NCI-H345 treated with DMSO at 0.1 percent for 48 hours (cell line): ENCODE measurements around the gene HNRNPUL2.

Experiments used
- DNase-seq: peaks from one replicate; lab custom pipeline; 2025; ENCODE audit not compliant: unreplicated experiment; lab: John Stamatoyannopoulos, UW

Gene HNRNPUL2

DNA sequence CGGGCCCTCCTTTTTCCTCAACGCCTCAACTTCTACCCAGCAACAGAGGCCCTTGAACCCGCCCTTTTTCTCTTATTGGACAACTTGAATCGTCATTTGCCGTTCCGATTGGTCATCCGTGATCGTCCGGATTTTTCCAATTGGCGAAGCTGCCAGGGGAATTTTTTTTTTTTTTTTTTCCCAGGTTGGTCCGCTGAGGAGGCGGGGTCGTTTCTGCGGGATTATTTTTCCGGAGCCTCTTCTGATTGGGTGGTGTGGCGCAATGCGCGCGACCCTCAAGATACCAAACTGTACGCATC lies 564 bp upstream of the HNRNPUL2 start:
- DNase-seq = peak; percentile 97

DNA sequence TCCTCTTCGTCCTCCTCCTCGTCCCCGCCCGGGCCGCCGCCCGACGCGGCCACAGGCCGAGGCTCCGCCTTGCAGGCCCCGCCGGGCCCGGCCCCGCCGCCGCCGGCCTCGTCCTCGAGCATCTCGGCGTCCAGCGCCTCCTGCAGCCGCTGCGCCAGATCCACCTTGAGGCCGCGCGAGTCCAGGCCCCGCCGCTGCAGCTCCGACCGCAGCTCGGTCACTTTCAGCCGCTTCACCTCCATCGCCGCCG lies 417 bp downstream of the HNRNPUL2 start:
- no peak for DNase-seq

DNA sequence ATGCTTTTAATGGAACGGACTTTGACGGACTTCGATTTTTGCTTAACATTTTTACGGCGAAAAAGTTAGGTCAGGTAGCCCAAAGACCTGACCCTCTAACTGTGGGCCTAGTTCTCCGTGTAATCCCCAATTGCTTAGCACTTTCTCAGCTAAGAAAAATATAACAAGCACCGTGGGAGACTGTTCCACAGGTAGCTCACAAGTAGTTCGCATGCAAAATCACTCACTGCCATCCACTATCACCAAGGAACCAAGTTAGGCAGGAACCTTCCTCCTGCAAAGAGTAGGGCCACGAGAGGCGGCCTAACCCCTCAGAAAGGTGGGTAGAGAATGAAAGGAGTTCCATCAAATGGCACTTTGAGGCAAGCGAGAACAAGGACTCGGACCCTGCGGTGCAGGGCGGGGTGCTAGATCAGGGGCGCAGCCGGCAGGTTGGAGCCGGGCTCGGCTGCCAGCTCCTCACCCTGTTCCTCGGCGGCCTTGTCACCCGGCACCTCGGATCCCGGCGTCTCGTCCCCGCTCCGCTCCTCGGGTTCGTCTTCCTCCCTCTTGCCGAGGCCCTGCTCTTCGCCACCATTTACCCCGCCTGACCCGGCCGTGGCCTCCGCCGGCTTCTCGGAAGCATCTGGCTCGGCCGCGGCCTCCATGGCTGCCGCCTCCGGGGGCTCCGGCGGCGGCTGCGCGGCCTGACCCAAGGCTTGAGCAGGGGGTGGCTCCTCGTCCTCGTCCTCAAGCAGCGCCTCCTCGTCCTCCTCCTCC lies 922 bp downstream of the HNRNPUL2 start:
- DNase-seq = no peak

- DNase-seq = no peak
Measured at GRCh38 chr11:62725646-62726045, 1.6 kb downstream of the HNRNPUL2 start.

DNA sequence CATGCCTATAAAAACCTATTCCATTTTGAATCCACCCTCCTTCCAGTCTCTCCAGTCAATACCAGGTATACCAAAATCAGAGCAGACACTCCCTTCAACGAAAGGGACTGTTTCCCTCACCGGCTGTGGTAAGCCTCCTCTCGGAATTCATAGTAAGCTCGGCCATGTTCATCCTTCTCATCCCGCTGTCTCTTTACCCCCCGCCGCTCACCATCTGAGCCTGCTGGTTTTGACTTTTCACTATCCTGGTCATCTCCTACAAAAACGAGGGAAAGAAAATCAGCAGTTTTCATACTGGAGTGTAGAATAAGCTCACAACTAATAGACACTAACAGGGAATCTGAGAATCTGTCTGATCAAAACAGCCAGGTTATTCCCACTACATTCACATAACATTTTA lies 3.1 kb downstream of the HNRNPUL2 start:
- DNase-seq = no peak

- no peak for DNase-seq
Measured at GRCh38 chr11:62721994-62722393, 5.3 kb downstream of the HNRNPUL2 start.

DNA sequence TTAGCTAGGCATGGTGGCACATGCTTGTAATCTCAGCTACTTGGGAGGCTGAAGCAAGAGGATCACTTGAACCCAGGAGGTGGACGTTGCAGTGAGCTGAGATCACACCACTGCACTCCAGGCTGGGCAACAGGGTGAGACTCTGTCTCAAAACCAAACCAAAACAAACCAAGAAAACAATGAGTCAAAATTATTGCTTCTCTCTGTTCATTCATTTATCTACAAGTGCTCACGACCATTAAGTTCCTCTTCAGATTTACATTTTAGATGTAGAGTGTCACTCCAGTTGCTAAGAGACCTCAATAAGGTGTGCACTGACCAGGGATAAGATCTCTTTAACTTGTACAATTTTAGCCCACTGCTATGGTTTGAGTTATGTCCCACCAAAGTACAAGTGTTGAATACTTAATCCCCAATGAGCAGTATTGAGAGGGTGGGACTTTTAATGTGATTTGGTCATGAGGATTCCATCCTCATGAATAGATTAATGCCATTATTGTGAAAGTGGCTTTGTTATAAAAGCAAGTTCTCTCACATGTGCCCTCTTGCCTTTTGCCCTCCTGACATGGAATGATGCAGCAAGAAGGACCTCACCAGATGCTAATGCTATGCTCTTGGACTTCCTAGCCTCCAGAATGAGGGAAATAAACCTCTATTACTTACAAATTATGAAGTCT lies 7.8 kb downstream of the HNRNPUL2 start:
- no peak for DNase-seq

DNA sequence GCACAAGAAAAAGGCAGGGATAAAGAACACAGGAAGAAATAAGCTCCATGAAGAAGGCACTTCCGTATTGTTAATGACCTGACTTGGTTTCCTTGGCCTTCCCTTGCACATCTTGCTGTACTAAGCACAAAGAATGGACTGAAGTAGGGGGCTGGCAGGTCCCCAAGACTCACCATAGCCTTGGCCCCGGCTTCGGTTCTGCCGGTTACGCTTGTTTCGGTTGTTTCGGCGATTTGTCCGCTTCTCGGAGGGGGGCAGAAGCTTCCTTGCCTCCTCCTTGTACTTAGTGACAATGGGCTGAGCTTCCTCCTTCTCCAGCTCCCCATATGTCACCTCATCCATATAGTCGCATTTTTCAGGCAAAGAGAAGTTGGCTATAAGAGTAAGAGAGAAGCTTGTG lies 10.4 kb downstream of the HNRNPUL2 start:
- no peak for DNase-seq

DNA sequence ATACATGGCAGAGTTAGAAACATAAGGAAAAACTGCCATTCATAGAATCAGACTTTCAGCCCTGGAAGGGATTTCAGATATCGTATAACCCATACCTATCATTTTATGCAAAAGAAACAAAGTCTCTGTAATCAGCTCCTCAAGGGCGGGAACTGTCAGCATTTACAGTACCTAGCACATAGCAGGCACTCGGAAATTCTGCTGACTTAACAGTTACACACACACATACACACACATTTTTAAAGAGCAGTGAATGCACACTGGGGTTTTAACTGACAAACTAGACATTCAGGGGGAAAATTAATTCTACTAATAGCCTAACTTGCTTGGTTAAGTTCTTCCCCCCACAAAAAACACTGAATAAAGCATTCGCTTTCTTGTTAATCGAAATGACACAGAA lies 11.1 kb downstream of the HNRNPUL2 start:
- no peak for DNase-seq

DNA sequence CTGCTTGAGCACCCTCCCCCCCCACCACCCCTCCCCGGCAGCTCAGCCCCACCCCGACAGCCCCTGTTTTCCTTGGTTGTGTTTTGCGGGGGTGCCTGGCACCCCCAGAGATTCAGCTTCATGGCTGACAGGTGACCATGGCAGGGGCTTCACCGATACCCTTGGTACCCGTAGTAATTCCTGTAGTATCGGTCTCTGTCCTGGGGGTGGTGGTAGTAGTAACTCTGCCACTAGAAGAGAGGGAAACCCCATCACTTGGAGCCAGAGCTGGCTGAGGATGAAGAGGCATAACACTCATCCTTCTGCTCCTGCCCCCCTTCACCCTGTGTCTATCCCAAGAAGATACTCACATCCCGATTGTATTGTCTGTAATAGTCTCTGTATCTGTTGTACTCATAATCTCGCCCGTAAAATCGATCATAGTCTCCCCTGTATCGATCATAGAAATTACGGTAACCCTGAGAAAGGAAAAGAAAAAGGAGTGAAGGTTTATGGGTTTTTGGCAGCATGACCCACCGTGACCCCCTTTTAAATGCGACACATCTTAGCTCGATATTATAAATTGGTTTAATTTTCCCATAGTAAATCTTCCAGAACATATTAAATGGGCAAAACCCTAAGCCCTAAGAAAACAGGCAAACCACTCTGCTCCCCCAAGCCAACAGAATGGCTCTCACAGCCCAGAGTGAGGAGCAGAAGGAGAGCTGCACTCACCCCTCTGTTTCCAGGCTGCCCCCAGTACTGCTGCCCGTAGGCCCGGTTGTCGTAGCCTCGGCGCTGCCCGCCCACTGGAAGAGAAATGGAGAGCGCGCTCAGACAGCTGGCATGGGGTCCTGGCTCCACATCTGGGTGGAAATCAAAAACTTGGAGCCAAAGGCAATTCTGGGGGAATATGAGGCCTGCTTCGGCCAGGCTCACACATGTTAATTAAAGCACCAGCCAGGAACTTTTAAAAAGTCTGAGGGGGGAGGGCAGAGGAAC lies 11.8 kb downstream of the HNRNPUL2 start:
- no peak for DNase-seq

- DNase-seq = no peak
Measured at GRCh38 chr11:62713343-62713742, 13.9 kb downstream of the HNRNPUL2 start.

DNA sequence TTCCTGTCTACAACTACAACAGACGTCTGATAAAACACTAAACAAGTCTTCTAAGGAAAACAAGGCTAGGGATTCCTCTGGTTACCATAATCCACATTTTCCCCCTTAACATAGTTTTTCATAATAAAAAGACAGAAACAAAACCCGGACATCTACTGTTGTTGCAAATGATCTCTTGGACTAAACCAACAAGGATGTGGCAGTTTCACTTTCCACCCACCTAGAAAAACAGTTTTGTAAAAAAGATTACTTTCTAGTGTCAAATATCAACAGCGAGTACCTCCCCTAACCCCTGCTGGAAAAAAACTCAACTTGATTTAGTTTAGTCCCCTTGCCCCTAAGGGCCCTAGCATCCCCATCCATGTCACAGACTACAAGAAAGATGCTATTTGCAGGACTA lies 14.4 kb downstream of the HNRNPUL2 start:
- DNase-seq = no peak

GRCh38 chr11:62712276-62712812 lies 14.9 kb downstream of the HNRNPUL2 start:
- DNase-seq = no peak

DNA sequence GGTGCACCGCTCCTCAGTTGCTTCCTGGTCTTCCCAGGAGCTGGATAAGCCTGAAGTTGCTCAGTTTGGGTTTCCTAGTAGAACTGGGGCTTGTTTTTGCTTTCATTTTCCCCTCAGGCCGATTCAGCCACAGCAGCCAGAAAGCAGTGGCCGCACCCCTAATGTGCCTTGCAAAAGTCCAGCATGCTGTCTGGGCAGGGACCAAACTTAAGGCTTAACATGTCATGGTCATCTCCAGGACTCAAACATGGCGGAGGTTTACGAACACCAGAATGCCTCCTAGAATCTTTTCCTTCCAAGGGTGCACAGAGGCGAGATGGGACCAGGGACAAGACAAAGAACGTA lies 17.3 kb downstream of the HNRNPUL2 start:
- no peak for DNase-seq

- DNase-seq = peak; percentile 95
Measured at GRCh38 chr11:62709247-62710000, 17.8 kb downstream of the HNRNPUL2 start.

- DNase-seq = no peak
Measured at GRCh38 chr11:62708793-62709192, 18.5 kb downstream of the HNRNPUL2 start.

- DNase-seq = no peak
Measured at GRCh38 chr11:62708392-62708791, 18.9 kb downstream of the HNRNPUL2 start.

DNA sequence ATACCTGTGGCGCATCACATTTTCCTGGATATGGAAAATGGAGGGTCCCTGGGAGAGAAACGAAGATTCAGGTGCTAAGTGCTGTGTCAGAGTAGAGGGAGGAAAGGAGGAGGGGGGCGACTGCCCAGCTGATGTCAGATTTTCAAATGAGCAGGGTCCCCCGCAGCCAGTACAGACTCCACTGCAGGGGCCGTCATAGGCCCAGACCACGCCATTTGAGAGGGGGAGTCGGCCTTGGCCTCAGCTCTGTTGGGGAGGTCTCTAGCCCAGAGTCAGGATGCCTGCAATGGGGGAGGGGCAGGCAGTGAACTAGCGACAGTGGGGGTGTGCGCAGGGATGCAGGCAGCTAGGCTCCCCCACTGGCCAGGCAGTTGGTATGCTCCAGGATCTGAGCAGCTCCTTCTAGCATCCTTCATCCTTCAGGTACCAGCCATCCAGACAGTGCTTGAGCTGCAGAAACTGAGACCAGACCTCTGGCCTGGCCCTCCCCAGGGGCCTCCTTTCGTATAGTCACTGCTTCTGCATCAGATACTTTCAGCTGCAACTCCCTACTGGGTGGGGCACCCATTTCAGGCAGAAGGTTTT lies 19.9 kb downstream of the HNRNPUL2 start, which contains the start of the genes BSCL2 and GNG3:
TSS of gene BSCL2 (minus strand) at position 148 of the 585 bp plus-strand sequence. CDS start 229 bp downstream, outside the sequence.
TSS of gene GNG3 (plus strand) at position 400 of the 585 bp plus-strand sequence. CDS start 620 bp downstream, outside the sequence.
- DNase-seq = no peak

DNA sequence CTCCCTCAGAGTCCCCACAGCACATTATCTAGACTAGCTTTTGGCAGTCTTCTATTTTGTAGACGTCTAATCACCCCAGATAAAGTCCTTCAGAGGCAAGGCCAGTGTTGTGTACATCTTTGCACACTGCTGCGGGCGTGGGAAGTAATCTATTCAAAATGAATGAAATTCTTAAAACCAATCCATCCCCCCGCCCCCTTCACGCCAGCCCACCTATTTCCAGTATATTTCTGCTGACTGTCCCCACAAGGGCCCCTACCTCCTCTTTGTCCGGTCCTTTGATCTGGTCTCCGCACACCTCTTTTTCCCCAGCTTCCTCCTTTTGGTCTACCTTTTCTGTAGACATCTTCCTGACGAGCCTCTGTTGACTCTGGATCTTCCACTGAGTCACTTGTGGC lies 20.4 kb downstream of the HNRNPUL2 start:
- no peak for DNase-seq
